GM23248 (cell line): ENCODE measurements around the gene SMIM38. TPM values are rescaled to one million over a fixed set of nuclear protein-coding genes. Genes with fewer than 3 reads are reported as not detected.

Experiments used
- DNase-seq: peaks from one replicate; pipeline ENCODE4 v3.0.0-alpha.2; 2015
- H2AFZ ChIP-seq: fragments of 200-600 bp; sonication (generic); 2 replicates; pipeline ENCODE4 v1.6.1; 2016; ENCODE audit warnings: antibody characterized with exemption
- H3F3A ChIP-seq: fragments of 200-600 bp; sonication (generic); 2 replicates; pipeline ENCODE4 v1.6.1; 2016; ENCODE audit warnings: mild to moderate bottlenecking, antibody characterized with exemption, mixed run types; ENCODE audit not compliant: insufficient read depth
- H3K27ac ChIP-seq: fragments of 200-600 bp; sonication (generic); 2 replicates; pipeline ENCODE4 v1.5.1; 2016; ENCODE audit warnings: mild to moderate bottlenecking
- H3K27me3 ChIP-seq: fragments of 200-600 bp; sonication (generic); replicated peaks from 2 replicates; pipeline ENCODE4 v1.6.1; 2016; ENCODE audit warnings: mild to moderate bottlenecking; ENCODE audit not compliant: insufficient read depth
- H3K36me3 ChIP-seq: fragments of 200-600 bp; sonication (generic); 2 replicates; pipeline ENCODE4 v1.6.1; 2016; ENCODE audit warnings: low read depth, mild to moderate bottlenecking
- H3K4me1 ChIP-seq: fragments of 200-600 bp; sonication (generic); 2 replicates; pipeline ENCODE4 v1.6.1; 2016; ENCODE audit warnings: mild to moderate bottlenecking; ENCODE audit not compliant: insufficient read depth
- H3K4me2 ChIP-seq: fragments of 200-600 bp; sonication (generic); one replicate; pipeline ENCODE4 v1.6.1; 2016; ENCODE audit warnings: mild to moderate bottlenecking; ENCODE audit not compliant: unreplicated experiment
- H3K4me3 ChIP-seq: fragments of 200-600 bp; sonication (generic); 2 replicates; pipeline ENCODE4 v1.5.1; 2016; ENCODE audit warnings: mild to moderate bottlenecking
- H3K79me2 ChIP-seq: fragments of 200-600 bp; sonication (generic); 2 replicates; pipeline ENCODE4 v1.6.1; 2016; ENCODE audit warnings: mild to moderate bottlenecking; ENCODE audit not compliant: insufficient read depth
- H3K9ac ChIP-seq: fragments of 200-600 bp; sonication (generic); 2 replicates; pipeline ENCODE4 v1.6.1; 2016; ENCODE audit warnings: mild to moderate bottlenecking
- H3K9me2 ChIP-seq: fragments of 200-600 bp; sonication (generic); 2 replicates; pipeline ENCODE4 v1.6.1; 2016; ENCODE audit warnings: mixed run types, mild to moderate bottlenecking, moderate library complexity; ENCODE audit not compliant: insufficient read depth
- H3K9me3 ChIP-seq: fragments of 200-600 bp; sonication (generic); one replicate; pipeline ENCODE4 v1.6.1; 2017; ENCODE audit warnings: low read depth
- H4K20me1 ChIP-seq: fragments of 200-600 bp; sonication (generic); 2 replicates; pipeline ENCODE4 v1.6.0; 2016; ENCODE audit not compliant: insufficient read depth
- EZH2 ChIP-seq: fragments of 200-600 bp; sonication (generic); IDR thresholded peaks from 2 replicates; pipeline ENCODE4 v1.6.1; 2018; ENCODE audit warnings: antibody characterized with exemption, mild to moderate bottlenecking; ENCODE audit not compliant: insufficient read depth, poor library complexity, severe bottlenecking
- EZH2phosphoT487 ChIP-seq: fragments of 200-600 bp; sonication (generic); IDR thresholded peaks from 2 replicates; pipeline ENCODE4 v1.6.1; 2018; ENCODE audit warnings: antibody characterized with exemption, moderate library complexity, mild to moderate bottlenecking, low read depth; ENCODE audit not compliant: insufficient read depth
- WGBS, 2 experiments: methylation state at CpG; one replicate each; pipeline ENCODE4 v1.1.6; 2015 to 2017; ENCODE audit warnings: low lambda C conversion rate in 2 of 2, low coverage in 1 of 2; ENCODE audit errors: missing lambda C conversion rate in 2 of 2; 5-methylcytosine and 5-hydroxymethylcytosine counted together
- in situ Hi-C: fragments of 300-500 bp; cut with MboI; formaldehyde crosslinking; loops from 2 replicates; pipeline ENCODE4 v1.15.0; 2020
- polyA plus RNA-seq: library from polyadenylated mRNA; unstranded; fragments of >200 nt; fragmentation: Nextera tagmentation; extraction: Ambion mirVana; gene quantifications from 2 replicates; pipeline ENCODE4 v1.2.1, GENCODE V29; 2016
- total RNA-seq: library from RNA; depleted of rRNA; stranded (reverse); fragments of >200 nt; shearing (Covaris generic); gene quantifications from 2 replicates; pipeline ENCODE4 v1.2.3, GENCODE V29; 2014

SMIM38 gene
- total and polyA plus RNA-seq, 2 experiments from 2014 or later, result not detected

- Histone ChIP-seq H3K36me3 (no peaks in the 10 kb centered on the region), H3K9ac (no peak overlapping the region), H3K27ac (no peak overlapping the region), H2AFZ (no peak overlapping the region), H3K4me2 (no peak overlapping the region), H3K4me3 (no peak overlapping the region), H3K27me3 (no peaks in the 10 kb centered on the region), H4K20me1 (no peaks in the 10 kb centered on the region), H3K9me2 (no peaks in the 10 kb centered on the region), H3K4me1 (peaks cover 6% of the 10 kb centered on the region), H3F3A (no peaks in the 10 kb centered on the region), H3K9me3 (no peaks in the 10 kb centered on the region), H3K79me2 (no peaks in the 10 kb centered on the region)
- in situ Hi-C loops, result no loop called here
- DNase-seq, result no peak
- TF ChIP-seq EZH2 (no peak), EZH2phosphoT487 (no peak)
- WGBS, 2 experiments, result 45 to 61% methylated on average over 1 of the region's 1 CpG
Measured at GRCh38 chr11:69127884-69128283, 27.9 kb upstream of the SMIM38 start.

DNA sequence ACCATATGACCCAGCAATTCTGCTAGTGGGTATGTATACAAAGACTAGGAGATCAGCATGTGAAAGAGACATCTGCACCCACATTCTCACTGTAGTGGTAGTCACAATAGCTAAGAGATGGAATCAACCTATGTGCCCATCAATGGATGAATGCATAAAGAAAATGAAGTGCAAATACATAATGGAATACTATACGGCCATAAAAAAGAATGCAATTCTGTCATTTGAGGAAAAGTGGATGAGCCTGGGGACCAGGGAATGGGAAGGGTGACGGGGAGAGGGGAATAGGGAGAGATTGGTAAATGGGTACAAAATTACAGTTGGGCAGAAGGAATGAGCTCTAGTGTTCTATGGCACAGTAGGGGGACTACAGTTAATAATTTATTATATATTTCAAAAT, 26.7 kb upstream of the SMIM38 start:
- no peak overlapping the region for H3K9ac ChIP-seq
- H3K9me2 ChIP-seq, result no peaks in the 10 kb centered on the region
- no peaks in the 10 kb centered on the region for H4K20me1 ChIP-seq
- no peak overlapping the region for H2AFZ ChIP-seq
- H3K27me3 ChIP-seq, result no peaks in the 10 kb centered on the region
- no peaks in the 10 kb centered on the region for H3K4me1 ChIP-seq
- TF ChIP-seq EZH2phosphoT487 (no peak), EZH2 (no peak)
- no peaks in the 10 kb centered on the region for H3F3A ChIP-seq
- no peaks in the 10 kb centered on the region for H3K36me3 ChIP-seq
- H3K27ac ChIP-seq, result no peak overlapping the region
- H3K9me3 ChIP-seq, result no peaks in the 10 kb centered on the region
- no peak overlapping the region for H3K4me3 ChIP-seq
- WGBS, 2 experiments, result 61 to 67% methylated on average over 2 of the region's 2 CpGs
- no peak overlapping the region for H3K4me2 ChIP-seq
- H3K79me2 ChIP-seq, result no peaks in the 10 kb centered on the region
- DNase-seq, result no peak
- in situ Hi-C loops, result no loop called here

DNA sequence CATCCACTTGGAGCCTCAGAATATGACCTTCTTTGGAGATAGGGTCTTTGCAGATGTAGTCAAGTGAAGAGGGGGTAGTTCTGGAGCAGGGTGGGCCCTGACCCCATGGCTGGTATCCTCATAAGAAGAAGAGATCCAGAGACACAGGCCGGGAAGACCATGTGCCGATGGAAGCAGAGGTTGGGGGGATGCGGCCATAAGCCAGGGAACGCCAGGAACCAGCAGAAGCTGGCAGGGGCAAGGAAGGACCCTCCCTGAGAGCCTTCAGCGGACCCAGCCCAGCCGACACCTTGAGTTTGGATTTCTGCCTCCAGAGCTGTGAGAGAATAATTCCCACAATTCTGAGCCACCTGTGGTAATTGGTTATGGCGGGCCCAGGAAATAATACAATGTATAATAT, 26.1 kb upstream of the SMIM38 start:
- H3K36me3 ChIP-seq, result no peaks in the 10 kb centered on the region
- no peaks in the 10 kb centered on the region for H3K9me3 ChIP-seq
- in situ Hi-C loops, result no loop called here
- no peak overlapping the region for H2AFZ ChIP-seq
- no peaks in the 10 kb centered on the region for H3K4me1 ChIP-seq
- no peak overlapping the region for H3K9ac ChIP-seq
- DNase-seq, result no peak
- 94 to 96% methylated on average over 7 of the region's 7 CpGs for WGBS, 2 experiments
- H3K27me3 ChIP-seq, result no peaks in the 10 kb centered on the region
- H3K27ac ChIP-seq, result no peak overlapping the region
- H3K9me2 ChIP-seq, result no peaks in the 10 kb centered on the region
- H3K4me2 ChIP-seq, result no peak overlapping the region
- H3K79me2 ChIP-seq, result no peaks in the 10 kb centered on the region
- H4K20me1 ChIP-seq, result no peaks in the 10 kb centered on the region
- no peak for TF ChIP-seq EZH2
- TF ChIP-seq EZH2phosphoT487, result no peak
- H3F3A ChIP-seq, result no peaks in the 10 kb centered on the region
- H3K4me3 ChIP-seq, result no peak overlapping the region

- H3K27ac ChIP-seq, result no peak overlapping the region
- DNase-seq, result no peak
- no peaks in the 10 kb centered on the region for H3K79me2 ChIP-seq
- H3K9ac ChIP-seq, result no peak overlapping the region
- no peaks in the 10 kb centered on the region for H4K20me1 ChIP-seq
- TF ChIP-seq EZH2, result no peak
- TF ChIP-seq EZH2phosphoT487, result no peak
- H3K4me3 ChIP-seq, result no peak overlapping the region
- no peaks in the 10 kb centered on the region for H3K36me3 ChIP-seq
- no peaks in the 10 kb centered on the region for H3K9me3 ChIP-seq
- H3K4me2 ChIP-seq, result no peak overlapping the region
- 59 to 61% methylated on average over 9 of the region's 9 CpGs for WGBS, 2 experiments
- in situ Hi-C loops, result no loop called here
- no peaks in the 10 kb centered on the region for H3K27me3 ChIP-seq
- no peaks in the 10 kb centered on the region for H3K9me2 ChIP-seq
- H3F3A ChIP-seq, result no peaks in the 10 kb centered on the region
- no peak overlapping the region for H2AFZ ChIP-seq
- H3K4me1 ChIP-seq, result no peaks in the 10 kb centered on the region
Measured at GRCh38 chr11:69130654-69131053, 25.1 kb upstream of the SMIM38 start.

DNA sequence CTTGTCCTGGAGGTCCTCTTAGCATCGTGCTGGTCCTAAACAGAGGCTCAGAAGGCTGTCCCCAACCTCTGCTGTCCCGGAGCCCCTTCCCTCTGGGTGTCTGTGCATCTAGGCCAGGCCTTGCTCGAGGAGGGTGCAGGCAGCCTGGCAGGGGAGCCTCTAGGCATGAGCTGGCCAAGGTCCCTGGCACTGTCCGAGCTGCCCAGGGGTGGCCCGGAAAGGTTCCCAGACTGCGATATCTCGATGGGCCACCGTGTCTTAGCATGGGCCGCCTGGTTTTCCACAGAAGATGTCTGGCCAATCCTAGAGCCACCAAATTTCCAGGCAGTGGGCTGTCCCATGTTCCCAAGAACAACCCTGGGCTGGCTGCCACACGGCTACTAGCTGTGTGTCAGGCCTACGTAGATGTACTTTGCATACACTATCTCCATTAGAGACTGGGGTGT, 24.6 kb upstream of the SMIM38 start:
- no peak overlapping the region for H3K27ac ChIP-seq
- no peaks in the 10 kb centered on the region for H3F3A ChIP-seq
- no peaks in the 10 kb centered on the region for H3K9me2 ChIP-seq
- no peak overlapping the region for H3K4me2 ChIP-seq
- DNase-seq, result no peak
- no peaks in the 10 kb centered on the region for H3K79me2 ChIP-seq
- H3K9ac ChIP-seq, result no peak overlapping the region
- 69 to 78% methylated on average over 11 of the region's 11 CpGs for WGBS, 2 experiments
- H3K36me3 ChIP-seq, result no peaks in the 10 kb centered on the region
- H3K27me3 ChIP-seq, result no peaks in the 10 kb centered on the region
- no peak overlapping the region for H3K4me3 ChIP-seq
- H3K4me1 ChIP-seq, result no peaks in the 10 kb centered on the region
- TF ChIP-seq EZH2 (no peak), EZH2phosphoT487 (no peak)
- no peaks in the 10 kb centered on the region for H3K9me3 ChIP-seq
- in situ Hi-C loops, result no loop called here
- no peaks in the 10 kb centered on the region for H4K20me1 ChIP-seq
- H2AFZ ChIP-seq, result no peak overlapping the region
